KMS-11 (cell line): ENCODE measurements around the gene ZBTB7C.

ENCODE experiments used
- H2AFZ ChIP-seq: fragments of 200-600 bp; sonication (generic); 2 replicates; pipeline ENCODE4 v1.6.1; 2016; ENCODE audit warnings: antibody characterized with exemption, mixed run types, low read depth
- H3K27ac ChIP-seq: fragments of 200-600 bp; sonication (generic); 2 replicates; pipeline ENCODE4 v1.6.1; 2016; ENCODE audit warnings: mild to moderate bottlenecking, mixed run types
- H3K27me3 ChIP-seq: fragments of 200-600 bp; sonication (generic); 2 replicates; pipeline ENCODE4 v1.6.1; 2017; ENCODE audit warnings: mild to moderate bottlenecking, low read depth, mixed run types, moderate library complexity; ENCODE audit not compliant: insufficient read depth
- H3K36me3 ChIP-seq: fragments of 200-600 bp; sonication (generic); 2 replicates; pipeline ENCODE4 v1.6.1; 2017; ENCODE audit warnings: mild to moderate bottlenecking, mixed run types; ENCODE audit not compliant: insufficient read depth
- H3K4me1 ChIP-seq: fragments of 200-600 bp; sonication (generic); 2 replicates; pipeline ENCODE4 v1.6.1; 2016; ENCODE audit warnings: mild to moderate bottlenecking, low read depth, mixed run types; ENCODE audit not compliant: poor library complexity, severe bottlenecking
- H3K4me2 ChIP-seq: fragments of 200-600 bp; sonication (generic); 2 replicates; pipeline ENCODE4 v1.7.0; 2016; ENCODE audit warnings: mild to moderate bottlenecking, mixed run types
- H3K4me3 ChIP-seq: fragments of 200-600 bp; sonication (generic); IDR thresholded peaks from 2 replicates; pipeline ENCODE4 v1.6.1; 2017; ENCODE audit warnings: low read depth, low read length, mixed read lengths; ENCODE audit not compliant: insufficient read depth
- H3K79me2 ChIP-seq: fragments of 200-600 bp; sonication (generic); 2 replicates; pipeline ENCODE4 v1.6.1; 2016; ENCODE audit warnings: low read depth, mixed run types; ENCODE audit not compliant: insufficient read depth
- H3K9ac ChIP-seq: fragments of 200-600 bp; sonication (generic); 2 replicates; pipeline ENCODE4 v1.6.1; 2016; ENCODE audit warnings: mild to moderate bottlenecking, mixed run types
- H4K20me1 ChIP-seq: fragments of 200-600 bp; sonication (generic); 2 replicates; pipeline ENCODE4 v1.6.1; 2016; ENCODE audit warnings: mild to moderate bottlenecking, mixed run types; ENCODE audit not compliant: insufficient read depth
- CTCF ChIP-seq: fragments of 200-600 bp; sonication (generic); conservative IDR thresholded peaks from 2 replicates; pipeline ENCODE4 v1.6.1; 2017; ENCODE audit warnings: low read depth, mild to moderate bottlenecking, antibody characterized with exemption, low read length, moderate library complexity, mixed read lengths

Gene ZBTB7C

GRCh38 chr18:48207733-48208132, 201.4 kb downstream of the ZBTB7C start:
- no peak overlapping the region for H3K27ac ChIP-seq
- no peaks in the 10 kb centered on the region for H3K27me3 ChIP-seq
- no peak overlapping the region for H2AFZ ChIP-seq

DNA sequence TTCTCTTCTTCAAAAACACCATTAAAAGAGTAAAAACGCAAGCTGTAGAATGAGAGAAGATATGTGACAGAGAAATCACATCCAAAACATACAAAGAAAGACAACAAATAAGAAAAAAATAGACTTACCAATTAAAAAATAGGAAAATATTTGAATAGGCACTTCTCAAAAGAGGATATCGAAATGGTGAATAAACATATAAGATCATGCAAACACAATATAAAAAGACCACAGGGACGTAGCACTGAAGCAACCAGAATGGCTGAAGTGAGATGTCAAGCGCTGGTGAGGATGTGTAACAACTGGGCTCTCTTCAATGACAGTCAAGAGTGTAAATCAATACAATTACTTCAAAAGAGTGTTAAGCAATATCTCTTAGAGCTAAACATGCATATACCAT, 202.3 kb downstream of the ZBTB7C start:
- no peaks in the 10 kb centered on the region for H4K20me1 ChIP-seq
- no peak overlapping the region for H3K27ac ChIP-seq
- H3K4me1 ChIP-seq: no peaks in the 10 kb centered on the region
- H3K27me3 ChIP-seq: no peaks in the 10 kb centered on the region
- H3K79me2 ChIP-seq: no peaks in the 10 kb centered on the region
- H3K9ac ChIP-seq: no peak overlapping the region
- TF ChIP-seq CTCF: no peak
- no peak overlapping the region for H3K4me3 ChIP-seq
- no peaks in the 10 kb centered on the region for H3K36me3 ChIP-seq
- no peak overlapping the region for H3K4me2 ChIP-seq
- no peak overlapping the region for H2AFZ ChIP-seq

More at GRCh38 chr18:48207733-48208132, 201.4 kb downstream of the ZBTB7C start:
- TF ChIP-seq CTCF: no peak
- H3K79me2 ChIP-seq: no peaks in the 10 kb centered on the region
- H3K4me1 ChIP-seq: no peaks in the 10 kb centered on the region
- H3K4me3 ChIP-seq: no peak overlapping the region
- H3K4me2 ChIP-seq: no peak overlapping the region
- H4K20me1 ChIP-seq: no peaks in the 10 kb centered on the region
- H3K36me3 ChIP-seq: no peaks in the 10 kb centered on the region
- H3K9ac ChIP-seq: no peak overlapping the region

GRCh38 chr18:48203961-48204666, 205.1 kb downstream of the ZBTB7C start:
- H4K20me1 ChIP-seq: no peaks in the 10 kb centered on the region
- H3K4me1 ChIP-seq: no peaks in the 10 kb centered on the region
- H3K9ac ChIP-seq: no peak overlapping the region
- H3K27ac ChIP-seq: no peak overlapping the region
- no peak for TF ChIP-seq CTCF
- H3K36me3 ChIP-seq: no peaks in the 10 kb centered on the region
- H3K4me2 ChIP-seq: no peak overlapping the region
- no peaks in the 10 kb centered on the region for H3K79me2 ChIP-seq
- H2AFZ ChIP-seq: no peak overlapping the region
- H3K4me3 ChIP-seq: no peak overlapping the region
- H3K27me3 ChIP-seq: no peaks in the 10 kb centered on the region

DNA sequence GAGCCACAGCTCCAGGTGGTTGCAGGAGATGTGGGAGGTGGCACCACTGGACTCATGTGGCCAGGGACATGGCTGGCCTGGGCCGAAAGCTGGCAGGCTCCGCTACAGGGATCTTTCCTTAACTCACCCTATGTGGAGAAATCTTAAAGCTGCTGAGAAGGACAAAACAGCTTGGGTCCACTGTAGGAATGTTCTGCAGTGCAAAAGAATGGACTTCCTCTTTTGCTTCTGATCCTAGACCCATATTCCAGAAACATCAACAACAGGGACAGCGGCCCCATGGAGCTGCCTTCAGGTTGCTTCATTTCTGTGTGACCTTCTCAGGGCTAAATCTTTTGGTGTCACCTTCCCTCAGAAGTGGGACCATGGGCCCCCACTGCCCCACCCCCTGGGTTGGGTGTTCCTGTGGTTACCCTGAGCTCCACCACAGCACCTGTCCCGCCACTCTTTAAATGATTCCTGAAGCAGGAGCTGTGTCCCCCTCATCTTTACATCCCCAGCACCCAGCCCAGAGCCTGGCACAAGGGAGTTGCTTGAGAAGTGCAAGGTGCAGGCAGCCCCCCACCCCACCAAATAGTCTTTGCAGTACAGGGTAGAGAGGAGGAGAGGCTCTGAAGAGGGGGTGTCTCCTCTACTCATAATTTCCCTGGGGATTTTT, 205.8 kb downstream of the ZBTB7C start:
- Histone ChIP-seq H3K4me3 (no peak overlapping the region), H4K20me1 (no peaks in the 10 kb centered on the region), H3K36me3 (no peaks in the 10 kb centered on the region), H3K27me3 (no peaks in the 10 kb centered on the region), H3K27ac (no peak overlapping the region), H3K9ac (no peak overlapping the region), H3K4me1 (no peaks in the 10 kb centered on the region), H2AFZ (no peak overlapping the region), H3K4me2 (no peak overlapping the region), H3K79me2 (no peaks in the 10 kb centered on the region)
- TF ChIP-seq CTCF: no peak
